WERI-Rb-1 (cell line): ENCODE measurements around the gene FAM78B.

Experiments
- DNase-seq: peaks from one replicate; pipeline ENCODE4 v3.0.0-alpha.2; 2020
- H3K27ac ChIP-seq: fragments of 250-450 bp; sonication (Bioruptor Pico); 2 replicates; pipeline ENCODE4 v1.5.1; 2020; ENCODE audit warnings: mild to moderate bottlenecking, moderate library complexity
- H3K27me3 ChIP-seq: fragments of 250-450 bp; sonication (Bioruptor Pico); 2 replicates; pipeline ENCODE4 v1.5.1; 2021; ENCODE audit warnings: mild to moderate bottlenecking, low read depth, moderate library complexity; ENCODE audit not compliant: insufficient read depth, severe bottlenecking
- H3K36me3 ChIP-seq: fragments of 250-450 bp; sonication (Bioruptor Pico); 2 replicates; pipeline ENCODE4 v1.5.1; 2020; ENCODE audit warnings: mild to moderate bottlenecking, moderate library complexity
- H3K4me3 ChIP-seq: 2 replicates; pipeline ENCODE4 v1.5.1; 2011; ENCODE audit warnings: low read depth, mild to moderate bottlenecking, control low read depth, low read length
- H3K9me3 ChIP-seq: fragments of 250-450 bp; sonication (Bioruptor Pico); 2 replicates; pipeline ENCODE4 v1.5.1; 2021; ENCODE audit warnings: mild to moderate bottlenecking, moderate library complexity; ENCODE audit not compliant: severe bottlenecking
- TF ChIP-seq, protein P1 (sequence below): IDR thresholded peaks from 2 replicates; pipeline ENCODE4 v1.5.1; 2011; ENCODE audit warnings: low read depth, mild to moderate bottlenecking, control low read depth, inconsistent platforms, low read length

FAM78B gene

GRCh38 chr1:166064313-166064926 lies 102.4 kb downstream of the FAM78B start:
- H3K9me3 ChIP-seq, result no peaks in the 10 kb centered on the region
- TF ChIP-seq, protein P1, sequence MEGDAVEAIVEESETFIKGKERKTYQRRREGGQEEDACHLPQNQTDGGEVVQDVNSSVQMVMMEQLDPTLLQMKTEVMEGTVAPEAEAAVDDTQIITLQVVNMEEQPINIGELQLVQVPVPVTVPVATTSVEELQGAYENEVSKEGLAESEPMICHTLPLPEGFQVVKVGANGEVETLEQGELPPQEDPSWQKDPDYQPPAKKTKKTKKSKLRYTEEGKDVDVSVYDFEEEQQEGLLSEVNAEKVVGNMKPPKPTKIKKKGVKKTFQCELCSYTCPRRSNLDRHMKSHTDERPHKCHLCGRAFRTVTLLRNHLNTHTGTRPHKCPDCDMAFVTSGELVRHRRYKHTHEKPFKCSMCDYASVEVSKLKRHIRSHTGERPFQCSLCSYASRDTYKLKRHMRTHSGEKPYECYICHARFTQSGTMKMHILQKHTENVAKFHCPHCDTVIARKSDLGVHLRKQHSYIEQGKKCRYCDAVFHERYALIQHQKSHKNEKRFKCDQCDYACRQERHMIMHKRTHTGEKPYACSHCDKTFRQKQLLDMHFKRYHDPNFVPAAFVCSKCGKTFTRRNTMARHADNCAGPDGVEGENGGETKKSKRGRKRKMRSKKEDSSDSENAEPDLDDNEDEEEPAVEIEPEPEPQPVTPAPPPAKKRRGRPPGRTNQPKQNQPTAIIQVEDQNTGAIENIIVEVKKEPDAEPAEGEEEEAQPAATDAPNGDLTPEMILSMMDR, result no peak
- H3K36me3 ChIP-seq, result no peaks in the 10 kb centered on the region
- H3K4me3 ChIP-seq, result no peak overlapping the region
- H3K27me3 ChIP-seq, result no peaks in the 10 kb centered on the region
- no peak for DNase-seq
- H3K27ac ChIP-seq, result no peak overlapping the region

DNA sequence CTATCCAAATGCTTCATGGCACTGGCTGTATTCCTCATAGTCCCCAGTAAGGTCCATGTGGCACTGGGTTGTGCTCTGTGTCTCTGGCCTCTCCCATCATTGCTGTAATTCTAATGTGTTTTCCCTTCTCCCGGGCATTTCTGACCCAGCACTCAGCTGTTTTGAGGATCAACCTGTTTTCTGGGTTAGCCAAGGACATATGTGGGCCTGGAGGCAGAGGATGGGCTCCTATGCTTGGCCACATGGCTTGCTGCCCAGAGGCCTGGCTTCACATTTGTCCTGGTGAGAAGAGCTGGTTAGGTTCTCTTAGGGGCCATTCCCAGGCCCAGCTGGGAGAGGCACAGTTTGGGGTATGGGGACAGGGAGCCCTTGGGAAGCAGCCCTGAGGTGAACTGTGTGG lies 103.1 kb downstream of the FAM78B start:
- Histone ChIP-seq H3K9me3 (no peaks in the 10 kb centered on the region), H3K27ac (no peak overlapping the region), H3K36me3 (no peaks in the 10 kb centered on the region), H3K4me3 (no peak overlapping the region), H3K27me3 (no peaks in the 10 kb centered on the region)
- TF ChIP-seq, protein P1, result no peak
- DNase-seq, result no peak

DNA sequence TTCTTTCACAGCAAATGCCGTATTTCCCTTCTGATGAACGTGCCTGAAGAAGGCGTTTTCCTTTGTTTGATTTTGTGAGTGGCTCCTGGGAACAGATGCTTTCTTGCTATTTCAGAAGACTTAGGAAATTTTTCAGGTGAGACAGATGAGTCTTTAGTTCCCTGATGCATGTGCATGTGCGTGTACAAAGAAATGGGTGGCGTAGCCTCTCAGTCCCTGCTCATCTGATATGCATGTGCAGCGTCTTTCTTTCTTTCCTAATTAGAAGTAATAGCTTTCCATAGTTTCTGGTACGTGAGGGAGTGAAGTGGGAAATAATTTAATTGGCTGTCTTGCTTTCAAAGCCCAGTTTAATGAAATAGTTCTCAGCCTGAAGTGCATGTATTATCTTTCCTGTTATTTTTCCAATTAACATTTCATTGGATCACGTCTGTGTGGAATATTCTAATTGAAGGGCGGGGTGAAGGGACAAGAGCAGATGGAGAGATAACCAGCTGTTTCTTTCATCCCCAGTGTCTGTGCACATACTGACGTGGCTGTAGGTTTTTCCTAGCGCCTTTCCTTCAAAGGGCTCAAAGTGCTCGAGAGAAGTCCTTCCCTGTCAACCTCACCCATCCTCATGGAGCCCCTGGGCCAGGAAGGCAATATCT lies 104.3 kb downstream of the FAM78B start:
- H3K27ac ChIP-seq, result no peak overlapping the region
- H3K36me3 ChIP-seq, result no peaks in the 10 kb centered on the region
- H3K27me3 ChIP-seq, result no peaks in the 10 kb centered on the region
- DNase-seq, result no peak
- TF ChIP-seq, protein P1, result no peak
- H3K4me3 ChIP-seq, result no peak overlapping the region
- no peaks in the 10 kb centered on the region for H3K9me3 ChIP-seq

DNA sequence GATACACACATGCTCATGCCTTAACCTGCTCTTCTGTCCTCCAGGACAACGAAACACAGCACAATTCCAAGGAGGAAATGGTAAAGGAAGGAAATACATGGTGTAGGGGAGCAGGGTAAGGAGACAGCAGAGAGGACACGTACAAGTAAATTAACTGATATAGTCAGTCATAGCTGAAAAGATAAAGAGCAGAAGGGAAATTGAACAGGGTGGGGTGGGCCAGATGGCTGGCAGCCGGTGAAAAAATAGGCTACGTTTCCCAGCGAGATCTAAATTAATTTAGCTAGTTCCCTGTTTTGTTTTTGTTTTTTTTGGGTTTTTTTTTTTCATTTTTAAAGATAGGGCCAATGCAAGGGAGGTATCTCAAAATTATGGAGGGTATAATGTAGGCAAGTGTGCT lies 109.2 kb downstream of the FAM78B start:
- no peak overlapping the region for H3K4me3 ChIP-seq
- H3K27me3 ChIP-seq, result no peaks in the 10 kb centered on the region
- H3K9me3 ChIP-seq, result no peaks in the 10 kb centered on the region
- no peak overlapping the region for H3K27ac ChIP-seq
- no peak for DNase-seq
- TF ChIP-seq, protein P1, result no peak
- H3K36me3 ChIP-seq, result no peaks in the 10 kb centered on the region

GRCh38 chr1:166053395-166053794 lies 113.4 kb downstream of the FAM78B start:
- no peak overlapping the region for H3K27ac ChIP-seq
- no peaks in the 10 kb centered on the region for H3K27me3 ChIP-seq
- no peaks in the 10 kb centered on the region for H3K36me3 ChIP-seq
- H3K9me3 ChIP-seq, result no peaks in the 10 kb centered on the region
- no peak overlapping the region for H3K4me3 ChIP-seq
- TF ChIP-seq, protein P1, result no peak
- DNase-seq, result no peak
